GM21737 (cell line): ENCODE measurements around the gene ALDH1L1.

Experiments used
- ATAC-seq: cut with Tn5 transposase; IDR thresholded peaks from one replicate; pipeline ENCODE4 v1.9.1; 2021; ENCODE audit warnings: mild to moderate bottlenecking, moderate library complexity; ENCODE audit not compliant: unreplicated experiment

The ALDH1L1 gene

DNA sequence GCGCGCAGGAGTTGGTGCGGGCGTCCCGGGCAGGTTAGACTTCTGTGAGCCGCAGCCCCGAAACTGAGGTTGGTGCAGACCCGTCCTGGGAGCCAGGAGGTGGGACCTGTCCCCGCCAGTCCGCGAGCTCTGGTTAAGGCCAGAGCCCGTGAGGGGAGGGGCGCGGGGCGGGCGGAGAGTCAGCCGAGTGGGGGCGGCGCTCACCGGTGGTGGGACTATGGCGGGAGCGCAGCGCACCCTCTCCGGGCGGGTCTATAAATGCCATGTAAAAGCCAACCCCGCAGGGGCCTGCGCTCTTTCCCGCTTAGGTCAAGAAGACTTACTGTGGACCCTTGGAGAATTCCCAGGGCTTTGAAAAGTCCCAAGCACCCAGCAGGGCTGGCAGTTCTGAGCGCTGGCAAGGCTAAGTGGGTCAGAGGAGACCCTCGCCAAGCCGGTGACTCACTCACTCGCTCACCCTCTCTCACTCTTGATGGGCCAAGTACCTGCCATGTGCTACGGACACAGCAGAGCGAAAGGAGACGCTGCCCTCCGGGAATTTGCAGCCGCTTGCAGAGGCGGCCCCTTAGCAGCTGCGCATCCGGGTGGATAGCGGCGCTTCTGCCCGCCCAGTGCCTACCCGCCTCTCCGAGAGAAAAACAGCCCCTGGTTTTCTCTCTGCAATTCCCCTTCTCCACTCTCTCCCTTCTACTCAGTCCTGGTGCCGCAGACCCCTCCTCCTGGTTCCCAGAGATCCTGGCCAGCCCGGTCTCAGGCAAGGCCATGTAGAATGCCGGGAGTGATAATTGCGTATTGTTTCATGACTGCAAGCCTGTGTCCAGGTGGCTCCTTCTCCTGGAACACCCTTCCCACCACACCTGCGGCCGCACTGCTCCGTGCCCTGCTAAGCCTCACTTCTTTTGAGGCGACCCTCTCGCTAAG is at the start of gene ALDH1L1:
ALDH1L1 (minus strand) TSS at position 110 of the 921 bp plus-strand sequence. CDS start 19,607 bp downstream, outside the sequence.
- ATAC-seq, result no peak

GRCh38 chr3:126226374-126226773 is 46.0 kb upstream of the ALDH1L1 start:
- no peak for ATAC-seq

DNA sequence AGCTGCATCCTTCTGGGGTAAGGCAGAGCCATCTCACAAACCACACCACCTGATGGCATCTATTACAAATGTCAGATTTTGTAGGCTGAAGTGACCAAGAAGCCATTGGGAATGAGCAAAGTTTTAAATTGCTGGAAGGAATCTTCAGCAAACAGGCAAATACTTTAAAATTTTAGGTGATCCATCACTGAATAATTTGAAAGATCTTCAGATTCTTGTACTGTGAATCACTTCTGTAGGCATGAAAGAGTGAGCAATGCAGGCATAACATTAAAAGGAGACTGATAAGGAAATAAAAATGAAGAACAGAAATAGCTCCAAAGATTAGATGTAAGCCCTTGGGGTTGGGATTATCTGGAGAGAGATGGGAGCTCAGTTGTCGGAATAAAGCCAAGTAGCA is 36.0 kb upstream of the ALDH1L1 start:
- ATAC-seq, result no peak

DNA sequence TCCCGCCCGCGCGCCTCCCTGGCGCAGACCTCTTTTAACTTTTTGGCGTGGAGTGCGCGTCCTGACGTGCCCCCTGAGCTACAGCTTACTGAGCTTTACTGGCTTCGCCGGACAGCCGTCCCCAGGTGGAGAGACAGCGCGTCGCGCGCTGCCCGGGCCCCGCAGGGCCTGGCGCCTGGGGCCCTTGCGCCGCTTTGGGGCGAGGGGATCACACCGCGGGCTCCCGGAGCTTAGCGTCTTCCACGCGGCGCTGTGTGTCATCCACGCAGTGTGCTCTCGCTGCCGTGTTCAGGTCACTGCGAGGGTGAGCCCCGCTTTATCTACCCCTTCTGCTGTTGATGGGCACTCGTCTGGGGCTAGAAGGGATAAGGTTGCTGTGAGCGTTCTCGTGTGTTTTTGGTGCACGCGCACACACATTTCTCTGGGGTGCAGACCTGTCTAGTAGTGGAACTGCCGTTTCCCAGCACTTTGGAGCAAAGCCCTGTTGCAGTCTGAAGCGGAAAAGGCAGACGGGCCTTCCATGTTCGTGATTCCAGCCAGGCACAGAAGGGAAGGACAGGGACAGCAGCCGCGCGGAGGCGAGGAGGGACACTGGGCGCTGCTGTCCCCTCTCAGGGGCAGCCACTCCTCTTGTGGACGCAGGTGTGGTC is 33.1 kb upstream of the ALDH1L1 start:
- ATAC-seq, result no peak

DNA sequence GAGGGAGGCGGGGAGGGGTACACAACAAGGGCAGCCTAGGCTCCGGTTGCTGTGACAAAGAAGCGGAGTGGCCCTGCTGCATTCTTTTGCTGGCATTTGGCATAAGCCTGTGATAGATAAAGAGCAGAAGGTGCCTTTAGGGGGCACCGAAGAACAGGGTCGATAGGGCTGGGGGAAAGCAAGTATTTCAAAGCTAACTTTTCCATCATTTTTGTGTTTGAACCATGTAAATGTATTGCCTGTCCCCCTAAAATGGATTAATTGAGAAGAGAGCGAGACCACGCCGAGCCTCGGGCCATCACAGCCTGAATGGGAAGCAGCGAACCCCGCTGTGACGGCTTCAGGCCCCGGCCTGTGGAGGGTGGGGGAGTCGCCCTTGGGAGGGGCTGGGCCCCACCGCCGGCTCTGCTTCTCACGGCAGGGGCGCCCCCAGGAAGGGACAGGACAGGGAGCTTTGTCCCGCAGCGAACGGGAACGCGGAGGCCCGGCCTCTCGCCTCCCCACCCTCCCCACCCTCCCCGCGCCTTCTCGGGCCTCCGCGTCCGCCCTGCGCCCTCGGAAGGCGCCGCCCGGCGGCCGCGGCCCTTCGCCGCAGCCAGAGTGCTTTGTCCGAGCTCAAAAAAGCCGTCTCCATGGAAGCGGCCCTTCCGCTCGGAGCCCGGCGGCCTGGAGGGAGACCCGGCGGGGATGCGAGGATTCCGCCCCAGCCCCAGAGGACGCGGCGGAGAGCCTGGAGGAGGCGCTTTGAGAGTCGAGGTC is 32.4 kb upstream of the ALDH1L1 start:
- ATAC-seq, result no peak

DNA sequence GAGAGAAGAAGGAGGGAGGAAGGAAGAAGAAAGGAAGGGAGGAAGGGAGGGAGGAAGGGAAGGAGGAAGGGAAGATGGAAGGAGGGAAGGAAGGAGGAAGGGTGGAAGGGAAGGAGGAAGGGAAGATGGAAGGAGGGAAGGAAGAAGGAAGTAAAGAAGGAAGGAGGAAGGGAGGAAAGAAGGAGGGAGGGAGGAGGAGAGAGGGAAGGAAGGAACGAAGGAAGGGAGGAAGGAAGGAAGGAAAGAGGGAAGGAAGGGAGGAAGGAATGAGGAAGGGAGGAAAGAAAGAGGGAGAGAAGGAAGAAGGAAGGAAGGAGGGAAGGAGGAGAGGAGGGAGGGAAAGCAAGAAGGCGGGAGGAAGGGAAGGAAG is 31.8 kb upstream of the ALDH1L1 start:
- no peak for ATAC-seq

DNA sequence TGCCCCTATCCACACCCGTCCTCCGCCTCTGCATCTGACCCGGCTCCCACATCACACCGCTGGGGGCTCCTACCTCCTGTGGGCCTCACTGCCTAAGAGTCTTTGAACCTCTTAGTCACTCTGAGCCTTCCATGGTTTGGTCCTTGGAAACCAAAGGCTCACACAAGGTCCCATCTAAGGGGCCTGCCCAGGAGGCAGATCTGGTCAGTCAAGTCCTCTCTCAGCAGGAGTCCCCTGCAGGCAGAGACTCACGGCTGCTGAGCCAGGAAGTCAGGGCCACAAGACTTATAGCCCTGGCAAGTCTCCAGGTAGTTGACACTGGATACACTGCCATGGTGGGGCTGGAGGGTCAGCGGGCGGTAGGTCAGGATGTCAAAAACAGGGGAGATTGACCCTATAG is 31.2 kb upstream of the ALDH1L1 start:
- ATAC-seq, result no peak

- ATAC-seq, result no peak
These were observed 30.2 kb upstream of the ALDH1L1 start for GRCh38 chr3:126210606-126211005.

DNA sequence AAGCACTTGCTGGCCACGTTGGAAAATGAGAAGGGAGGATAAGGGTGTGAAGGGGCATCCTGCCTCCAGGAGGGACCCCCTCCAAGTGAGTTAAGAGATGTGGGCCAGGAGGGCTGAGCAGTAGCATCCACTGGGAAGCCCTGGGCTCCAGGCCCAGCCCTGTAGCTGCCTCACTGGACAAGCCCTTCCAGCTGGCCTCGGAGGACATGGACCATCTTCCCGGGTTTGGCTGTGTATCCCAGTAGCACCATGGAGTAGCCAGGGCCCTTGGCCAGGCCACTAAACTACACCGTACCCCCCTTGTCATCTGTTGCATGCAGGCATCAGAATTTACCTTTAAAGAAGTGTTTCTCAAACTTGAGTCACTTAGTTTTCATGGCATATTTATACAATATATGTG is 29.4 kb upstream of the ALDH1L1 start:
- ATAC-seq, result no peak

GRCh38 chr3:126208606-126209256 is 28.3 kb upstream of the ALDH1L1 start:
- ATAC-seq, result no peak

GRCh38 chr3:126208182-126208581 is 27.8 kb upstream of the ALDH1L1 start:
- no peak for ATAC-seq

DNA sequence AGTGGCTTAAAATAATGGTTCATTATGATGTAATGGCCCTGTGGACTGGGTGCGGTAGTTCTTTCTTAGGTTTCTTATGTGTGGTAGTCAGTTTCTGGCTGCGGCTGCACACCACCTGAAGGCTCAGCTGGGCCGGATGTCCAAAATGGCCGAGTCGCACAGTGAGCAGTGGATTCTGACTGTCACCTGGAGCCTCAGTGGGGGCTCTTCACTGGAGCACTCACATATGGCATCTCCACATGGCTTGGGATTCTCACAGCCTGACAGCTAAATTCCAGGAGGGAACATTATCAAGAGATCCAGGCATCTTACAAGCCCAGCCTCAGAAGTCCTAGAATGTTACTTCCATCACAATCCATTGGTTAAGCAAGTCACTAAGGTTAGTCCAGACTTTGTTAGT is 26.8 kb upstream of the ALDH1L1 start:
- ATAC-seq, result no peak

- ATAC-seq, result no peak
These were observed 25.6 kb upstream of the ALDH1L1 start for GRCh38 chr3:126205717-126206655.

DNA sequence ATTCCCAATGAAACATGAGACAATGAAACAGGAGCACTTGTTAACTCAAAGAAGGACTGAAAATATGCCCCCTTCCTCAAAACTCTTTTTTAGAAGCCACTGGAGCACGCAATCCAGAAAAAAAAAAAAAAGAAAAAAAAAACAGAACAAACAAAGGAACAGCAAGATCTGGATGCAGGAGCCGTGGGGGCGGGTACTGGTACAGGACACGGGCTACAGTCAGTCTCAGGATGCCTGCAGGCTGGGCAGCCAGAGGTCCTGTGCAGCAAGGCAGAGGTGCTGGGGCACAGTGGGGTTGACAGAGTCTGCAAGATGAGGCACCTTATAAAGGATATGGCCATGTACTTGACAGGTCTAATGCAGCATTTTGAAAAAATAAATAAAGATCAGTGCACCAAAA is 22.3 kb upstream of the ALDH1L1 start:
- no peak for ATAC-seq

GRCh38 chr3:126202276-126202675 is 21.9 kb upstream of the ALDH1L1 start:
- ATAC-seq, result no peak

DNA sequence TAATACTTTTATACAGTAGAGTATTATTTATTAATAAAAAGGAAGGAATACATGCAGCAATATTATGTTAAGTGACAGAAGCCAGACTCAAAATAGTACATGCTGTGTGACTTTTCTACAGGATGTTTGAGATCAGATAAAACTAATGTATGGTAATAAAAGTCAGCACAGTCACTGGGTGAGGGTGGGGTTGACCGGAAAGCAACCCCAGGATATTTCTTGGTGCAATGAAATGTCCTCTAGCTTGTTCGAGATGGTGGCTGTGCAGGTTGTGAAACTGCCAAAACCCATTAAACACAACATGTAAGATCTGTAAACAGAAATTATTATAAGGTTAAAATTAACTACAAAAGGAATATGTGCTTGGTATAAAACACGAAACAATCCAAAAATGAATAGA is 20.8 kb upstream of the ALDH1L1 start:
- ATAC-seq, result no peak

DNA sequence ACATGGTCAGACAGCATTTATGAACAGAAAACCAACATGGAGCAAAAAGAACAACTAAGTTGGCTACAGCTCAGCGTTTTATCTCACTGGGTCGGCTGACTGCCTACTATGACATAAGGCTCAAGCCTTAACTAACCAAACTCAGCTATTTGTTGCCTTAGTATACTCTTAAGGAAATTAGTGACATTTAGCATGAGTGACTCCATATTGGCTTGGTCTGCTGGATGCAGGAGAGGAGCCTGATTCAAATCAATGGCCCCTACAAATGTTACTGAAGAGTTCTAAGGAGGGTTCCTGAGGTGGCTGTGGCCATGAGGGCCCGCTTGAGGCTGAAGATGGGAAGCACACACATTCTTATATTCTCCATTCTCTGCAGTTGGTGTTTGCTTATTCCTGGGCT is 20.1 kb upstream of the ALDH1L1 start:
- ATAC-seq, result no peak

DNA sequence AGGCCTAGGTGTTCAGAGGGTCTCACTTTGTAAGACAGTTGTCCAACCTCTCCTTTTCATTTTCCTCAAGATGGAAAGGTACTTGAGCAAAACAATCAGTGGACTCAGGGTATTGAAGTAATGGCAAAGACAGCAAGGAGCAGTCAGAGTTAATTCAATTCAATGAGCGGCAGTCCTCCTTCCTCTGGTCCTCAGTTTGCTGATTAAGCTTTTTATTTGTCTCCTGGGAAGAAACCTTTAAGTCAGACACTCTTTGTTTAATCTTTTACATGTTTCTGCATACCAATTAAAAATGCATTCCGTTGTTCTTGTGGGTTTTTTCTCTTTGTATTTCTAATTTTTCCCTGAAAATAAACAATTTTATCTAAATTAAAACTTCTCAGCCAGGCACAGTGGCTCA is 18.9 kb upstream of the ALDH1L1 start:
- ATAC-seq, result no peak

DNA sequence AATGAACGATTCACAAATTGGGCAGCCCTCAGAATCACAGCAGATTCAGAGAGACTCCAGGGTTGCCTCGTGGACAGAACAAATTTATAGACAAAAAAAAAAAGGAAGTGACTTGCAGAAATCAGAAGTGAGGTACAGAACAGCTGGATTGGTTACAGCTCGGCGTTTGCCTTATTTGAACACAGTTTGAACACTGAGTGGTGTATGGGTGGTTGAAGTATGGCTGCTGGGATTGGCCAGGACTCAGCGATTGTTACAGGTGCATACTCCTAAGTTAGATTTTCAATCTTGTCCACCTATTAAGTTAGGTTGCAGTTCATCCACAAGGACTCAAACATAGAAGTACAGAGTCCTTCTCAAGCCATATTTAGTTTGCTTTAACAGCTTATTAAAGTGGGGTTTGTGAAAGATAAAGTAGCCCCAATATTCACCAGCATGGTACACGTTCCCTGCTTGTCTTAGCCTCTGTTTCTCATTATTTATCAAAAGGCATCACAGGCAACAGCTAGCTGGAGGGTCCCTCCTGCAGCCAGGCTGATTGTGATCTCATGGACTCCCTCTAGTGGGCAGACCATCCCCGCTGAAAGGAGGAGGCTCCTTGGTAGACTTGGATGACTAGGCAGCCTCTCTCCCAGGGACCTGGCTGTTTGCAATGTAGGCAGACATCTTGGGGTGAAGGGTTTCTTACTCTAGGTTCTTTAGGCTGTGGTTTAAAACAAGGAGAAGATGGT is 17.6 kb upstream of the ALDH1L1 start:
- no peak for ATAC-seq
